Measurements from ENCODE around the gene CMSS1.

The CMSS1 gene

DNA sequence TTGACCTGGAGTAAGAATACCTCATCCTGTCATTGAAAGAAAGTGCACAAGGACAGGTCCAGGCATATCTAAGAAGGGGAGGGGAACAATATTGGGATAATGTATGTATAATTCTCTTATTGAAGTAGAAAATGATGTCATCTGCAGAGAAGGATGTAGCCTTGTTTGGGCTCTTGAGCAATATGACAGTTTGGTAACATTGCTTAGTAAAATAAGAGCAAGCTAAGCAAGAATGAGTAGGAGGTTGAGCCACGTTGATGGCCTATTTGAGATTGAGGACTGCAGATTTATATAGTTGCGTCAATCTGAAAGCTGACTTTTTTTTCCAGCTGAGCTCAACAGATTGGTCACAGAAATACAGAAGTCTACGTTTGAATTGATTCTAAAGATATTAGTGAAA, 151.5 kb downstream of the CMSS1 start:
- Mint-ChIP-seq H3K4me1 (peaks cover 45% of the 10 kb centered on the region), H3K4me3 (no peak overlapping the region), H3K27me3 (ENCODE audit: low read depth) (no peaks in the 10 kb centered on the region), H3K27ac (no peak overlapping the region), H3K9me3 (peaks cover 3% of the 10 kb centered on the region), H3K36me3 (ENCODE audit: low read depth) (no peaks in the 10 kb centered on the region)
- TF ChIP-seq, protein P1, sequence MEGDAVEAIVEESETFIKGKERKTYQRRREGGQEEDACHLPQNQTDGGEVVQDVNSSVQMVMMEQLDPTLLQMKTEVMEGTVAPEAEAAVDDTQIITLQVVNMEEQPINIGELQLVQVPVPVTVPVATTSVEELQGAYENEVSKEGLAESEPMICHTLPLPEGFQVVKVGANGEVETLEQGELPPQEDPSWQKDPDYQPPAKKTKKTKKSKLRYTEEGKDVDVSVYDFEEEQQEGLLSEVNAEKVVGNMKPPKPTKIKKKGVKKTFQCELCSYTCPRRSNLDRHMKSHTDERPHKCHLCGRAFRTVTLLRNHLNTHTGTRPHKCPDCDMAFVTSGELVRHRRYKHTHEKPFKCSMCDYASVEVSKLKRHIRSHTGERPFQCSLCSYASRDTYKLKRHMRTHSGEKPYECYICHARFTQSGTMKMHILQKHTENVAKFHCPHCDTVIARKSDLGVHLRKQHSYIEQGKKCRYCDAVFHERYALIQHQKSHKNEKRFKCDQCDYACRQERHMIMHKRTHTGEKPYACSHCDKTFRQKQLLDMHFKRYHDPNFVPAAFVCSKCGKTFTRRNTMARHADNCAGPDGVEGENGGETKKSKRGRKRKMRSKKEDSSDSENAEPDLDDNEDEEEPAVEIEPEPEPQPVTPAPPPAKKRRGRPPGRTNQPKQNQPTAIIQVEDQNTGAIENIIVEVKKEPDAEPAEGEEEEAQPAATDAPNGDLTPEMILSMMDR (IDR thresholded peaks at IDR 0.05; ENCODE audit: unreplicated experiment in 3 of 3) = no peak

GRCh38 chr3:99970198-99970597, 152.5 kb downstream of the CMSS1 start:
- no peak overlapping the region for H3K4me3 Mint-ChIP-seq
- H3K9me3 Mint-ChIP-seq = peaks cover 3% of the 10 kb centered on the region
- TF ChIP-seq, protein P1 (IDR thresholded peaks at IDR 0.05; ENCODE audit: unreplicated experiment in 3 of 3) = no peak
- no peaks in the 10 kb centered on the region for H3K36me3 Mint-ChIP-seq (ENCODE audit: low read depth)
- peaks cover 46% of the 10 kb centered on the region for H3K4me1 Mint-ChIP-seq
- no peaks in the 10 kb centered on the region for H3K27me3 Mint-ChIP-seq (ENCODE audit: low read depth)
- H3K27ac Mint-ChIP-seq = no peak overlapping the region

GRCh38 chr3:99971761-99972160, 154.1 kb downstream of the CMSS1 start:
- Mint-ChIP-seq H3K9me3 (peaks cover 4% of the 10 kb centered on the region), H3K36me3 (ENCODE audit: low read depth) (peaks cover 1% of the 10 kb centered on the region), H3K4me1 (peaks cover 36% of the 10 kb centered on the region), H3K4me3 (no peak overlapping the region), H3K27ac (peak overlapping the region in 1 of 3 experiments; percentile 86), H3K27me3 (ENCODE audit: low read depth) (no peaks in the 10 kb centered on the region)
- TF ChIP-seq, protein P1 (IDR thresholded peaks at IDR 0.05; ENCODE audit: unreplicated experiment in 3 of 3) = no peak

DNA sequence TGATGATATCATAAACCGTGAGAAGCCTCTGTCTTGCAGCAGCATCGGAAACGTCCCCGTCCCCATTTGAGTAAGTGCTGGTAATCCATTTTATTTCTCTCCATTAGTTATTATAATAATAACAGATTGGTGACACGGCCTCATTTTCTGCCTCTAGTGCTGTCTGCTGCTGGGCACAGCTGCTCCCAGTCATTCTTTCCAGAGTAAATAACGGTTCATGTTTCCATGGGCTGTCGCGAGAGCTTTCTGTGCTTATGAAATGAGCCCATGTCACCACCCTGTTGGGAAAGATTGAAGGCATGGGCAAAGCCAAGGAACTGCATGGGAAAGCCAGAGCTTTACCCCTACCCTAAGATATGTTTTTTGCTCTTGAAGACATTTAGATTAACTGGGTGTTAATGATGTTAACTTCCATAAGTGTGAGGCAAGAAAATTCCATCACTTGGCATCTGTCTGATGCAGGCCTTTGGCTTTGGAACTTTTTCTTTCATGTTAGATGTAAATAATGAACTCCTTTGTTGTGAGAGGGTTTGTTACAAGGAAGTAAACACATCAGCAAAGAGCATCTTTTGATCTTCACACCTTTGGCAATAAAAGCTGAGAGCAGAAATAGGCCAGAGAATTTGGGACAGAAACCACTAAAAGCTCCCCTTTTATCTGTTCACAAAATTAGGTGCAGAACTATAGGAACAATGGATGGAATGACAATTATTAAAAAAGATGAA, 154.9 kb downstream of the CMSS1 start:
- H3K4me3 Mint-ChIP-seq = no peak overlapping the region
- H3K27ac Mint-ChIP-seq = peak overlapping the region in 1 of 3 experiments; percentile 86
- H3K36me3 Mint-ChIP-seq (ENCODE audit: low read depth) = peaks cover 7% of the 10 kb centered on the region
- peaks cover 10% of the 10 kb centered on the region for H3K9me3 Mint-ChIP-seq
- TF ChIP-seq, protein P1 (IDR thresholded peaks at IDR 0.05; ENCODE audit: unreplicated experiment in 3 of 3) = no peak
- H3K4me1 Mint-ChIP-seq = peaks cover 29% of the 10 kb centered on the region
- H3K27me3 Mint-ChIP-seq (ENCODE audit: low read depth) = no peaks in the 10 kb centered on the region

GRCh38 chr3:99974989-99975388, 157.3 kb downstream of the CMSS1 start:
- TF ChIP-seq, protein P1 (IDR thresholded peaks at IDR 0.05; ENCODE audit: unreplicated experiment in 3 of 3) = no peak
- Mint-ChIP-seq H3K27me3 (ENCODE audit: low read depth) (no peaks in the 10 kb centered on the region), H3K9me3 (peaks cover 10% of the 10 kb centered on the region), H3K4me3 (no peak overlapping the region), H3K27ac (no peak overlapping the region), H3K36me3 (ENCODE audit: low read depth) (peaks cover 7% of the 10 kb centered on the region), H3K4me1 (peaks cover 27% of the 10 kb centered on the region)

DNA sequence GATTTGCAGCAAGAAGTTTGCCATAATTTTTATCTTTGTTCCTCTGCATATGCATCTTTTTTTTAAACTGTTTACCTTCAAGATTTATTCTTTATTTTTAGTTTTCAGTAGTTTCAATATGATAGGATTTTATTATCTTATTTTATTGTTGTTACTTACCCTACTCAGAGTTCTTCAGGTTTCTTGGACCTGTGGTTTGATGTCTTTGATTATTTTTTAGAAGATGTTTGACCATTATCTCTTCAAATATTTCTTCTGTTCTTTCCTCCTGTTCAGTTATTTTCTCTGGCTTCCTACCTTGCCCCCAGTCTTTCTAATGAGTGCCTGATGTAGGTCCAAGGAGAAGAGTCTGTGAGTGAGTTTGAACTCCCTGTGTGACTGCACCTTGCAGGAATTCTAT, 158.9 kb downstream of the CMSS1 start:
- H3K4me1 Mint-ChIP-seq = peaks cover 26% of the 10 kb centered on the region
- no peak overlapping the region for H3K27ac Mint-ChIP-seq
- peaks cover 10% of the 10 kb centered on the region for H3K9me3 Mint-ChIP-seq
- H3K27me3 Mint-ChIP-seq (ENCODE audit: low read depth) = no peaks in the 10 kb centered on the region
- TF ChIP-seq, protein P1 (IDR thresholded peaks at IDR 0.05; ENCODE audit: unreplicated experiment in 3 of 3) = no peak
- H3K36me3 Mint-ChIP-seq (ENCODE audit: low read depth) = peaks cover 7% of the 10 kb centered on the region
- H3K4me3 Mint-ChIP-seq = no peak overlapping the region

Data from nephron (organoid).